HepG2 (cell line): ENCODE measurements around the gene GPR4. TPM values are rescaled to one million over a fixed set of nuclear protein-coding genes. Genes with fewer than 3 reads are reported as not detected.

Experiments used
- HOXD1 ChIP-seq: sonication (generic); formaldehyde crosslinking; IDR thresholded peaks from 2 replicates; pipeline ENCODE4 v1.5.0; 2020; ENCODE audit warnings: missing genetic modification reagents
- KDM1A ChIP-seq: IDR thresholded peaks from 2 replicates; pipeline ENCODE4 v1.6.1; 2016; ENCODE audit warnings: missing compliant biosample characterization
- KDM5A ChIP-seq: fragments of 200-600 bp; sonication (generic); IDR thresholded peaks from 2 replicates; pipeline ENCODE4 v1.7.0; 2018; ENCODE audit warnings: antibody characterized with exemption, mild to moderate bottlenecking, low read length, borderline replicate concordance
- MAX ChIP-seq: IDR thresholded peaks from 2 replicates; pipeline ENCODE4 v1.6.1; 2012; ENCODE audit warnings: inconsistent platforms
- MIER2 ChIP-seq: IDR thresholded peaks from 2 replicates; pipeline ENCODE4 v1.6.1; 2016; ENCODE audit warnings: missing biosample characterization, missing genetic modification reagents
- NFYB ChIP-seq: sonication (generic); formaldehyde crosslinking; IDR thresholded peaks from 2 replicates; pipeline ENCODE4 v1.4.0; 2020; ENCODE audit warnings: missing genetic modification reagents
- NR1H2 ChIP-seq: sonication (generic); formaldehyde crosslinking; IDR thresholded peaks from 2 replicates; pipeline ENCODE4 v1.8.1; 2022; ENCODE audit warnings: low read depth, missing genetic modification reagents, borderline replicate concordance
- PATZ1 ChIP-seq: sonication (generic); formaldehyde crosslinking; IDR thresholded peaks from 2 replicates; pipeline ENCODE4 v1.4.0; 2020; ENCODE audit warnings: missing genetic modification reagents
- RAD21 ChIP-seq: fragments of 450-650 bp; formaldehyde crosslinking; IDR thresholded peaks from 2 replicates; pipeline ENCODE4 v1.5.0; 2020; ENCODE audit warnings: mild to moderate bottlenecking
- SP1 ChIP-seq, 2 experiments: fragments of 450-650 bp in 1 of 2; sonication (generic) in 1 of 2; formaldehyde crosslinking in 1 of 2; IDR thresholded peaks; 2 replicates each; pipeline versions ENCODE4 v1.4.0 to v1.6.1; 2016 to 2020; ENCODE audit warnings: missing genetic modification reagents in 1 of 2
- TFDP1 ChIP-seq: IDR thresholded peaks from 2 replicates; pipeline ENCODE4 v1.6.1; 2016; ENCODE audit warnings: missing compliant biosample characterization, missing genetic modification reagents, borderline replicate concordance
- TFDP2 ChIP-seq: sonication (generic); formaldehyde crosslinking; IDR thresholded peaks from 2 replicates; pipeline ENCODE4 v1.4.0; 2020; ENCODE audit warnings: missing genetic modification reagents
- XBP1 ChIP-seq: sonication (generic); formaldehyde crosslinking; IDR thresholded peaks from 2 replicates; pipeline ENCODE4 v1.5.0; 2020; ENCODE audit warnings: missing genetic modification reagents
- XRCC5 ChIP-seq: fragments of 200-400 bp; formaldehyde crosslinking; optimal IDR thresholded peaks from 2 replicates; pipeline ENCODE3; 2017; ENCODE audit warnings: mild to moderate bottlenecking, low read length
- ZEB1 ChIP-seq: IDR thresholded peaks from 2 replicates; pipeline ENCODE4 v1.6.1; 2012; ENCODE audit warnings: mild to moderate bottlenecking, low read depth, inconsistent platforms; ENCODE audit not compliant: insufficient replicate concordance
- ZGPAT ChIP-seq: IDR thresholded peaks from 2 replicates; pipeline ENCODE4 v1.6.1; 2016; ENCODE audit warnings: mild to moderate bottlenecking
- ZMYM3 ChIP-seq: sonication (generic); formaldehyde crosslinking; IDR thresholded peaks from 2 replicates; pipeline ENCODE4 v1.5.1; 2020; ENCODE audit warnings: mild to moderate bottlenecking, missing genetic modification reagents
- ZNF205 ChIP-seq: IDR thresholded peaks from 2 replicates; pipeline ENCODE4 v1.6.1; 2018; ENCODE audit warnings: missing biosample characterization, missing genetic modification reagents
- ZNF331 ChIP-seq: sonication (generic); formaldehyde crosslinking; IDR thresholded peaks from 2 replicates; pipeline ENCODE4 v1.4.0; 2020; ENCODE audit warnings: missing genetic modification reagents
- ZSCAN20 ChIP-seq: sonication (generic); formaldehyde crosslinking; IDR thresholded peaks from 2 replicates; pipeline ENCODE4 v1.4.0; 2020; ENCODE audit warnings: missing genetic modification reagents, mild to moderate bottlenecking, borderline replicate concordance
- polyA plus RNA-seq, 8 experiments: library from polyadenylated mRNA; depleted of rRNA in 3 of 8; stranded (reverse) in 7 of 8; unstranded in 1 of 8; fragments of >200 nt; fragmentation: Illumina TruSeq in 4 of 8; extraction: Trizol in 4 of 8; gene quantifications; 2 replicates each; pipeline versions ENCODE4 v1.2.1 to v1.2.3, GENCODE V29; 2011 to 2016; ENCODE audit warnings: low read depth in 4 of 8, missing spikeins in 1 of 8, mixed read lengths in 1 of 8; ENCODE audit not compliant: insufficient read depth in 1 of 8
- total RNA-seq, 5 experiments: library from RNA; depleted of rRNA; stranded (reverse); fragments of >200 nt; fragmentation: Illumina TruSeq; extraction: Trizol; gene quantifications; 2 replicates each; pipeline ENCODE4 v1.2.3, GENCODE V29; 2016; ENCODE audit warnings: low read depth in 1 of 5

Gene GPR4
- total and polyA plus RNA-seq, 2 of the 13 experiments (the other 11 are each of a cell fraction or from before 2014, with no cell fraction given): 0.15 TPM; not detected in 1

GRCh38 chr19:45645631-45646344, 43.8 kb upstream of the GPR4 start (continued):
- TF ChIP-seq PATZ1 (CRISPR knock-in tag) (0 out of 2 replicates have a peak, but pooled peaks have one; percentile 43), HOXD1 (no peak), KDM1A (peak; percentile 89), TFDP1 (CRISPR knock-in tag) (peak; percentile 22; the same call in 1 of the 2 replicates), ZEB1 (no peak), ZMYM3 (CRISPR knock-in tag) (peak; percentile 98), KDM5A (no peak), TFDP2 (CRISPR knock-in tag) (0 out of 2 replicates have a peak, but pooled peaks have one; percentile 30), ZGPAT (CRISPR knock-in tag) (0 out of 2 replicates have a peak, but pooled peaks have one; percentile 21), XBP1 (peak; percentile 84; the same call in 1 of the 2 replicates), NR1H2 (CRISPR knock-in tag) (no peak), ZSCAN20 (CRISPR knock-in tag) (no peak), SP1 (IDR thresholded peaks at IDR 0.05) (no peak), SP1 (CRISPR knock-in tag; IDR thresholded peaks at IDR 0.05) (peak; percentile 53; the same call in 1 of the 2 replicates), ZNF331 (0 out of 2 replicates have a peak, but pooled peaks have one; percentile 17), MIER2 (no peak), MAX (peak; percentile 37; the same call in 1 of the 2 replicates), RAD21 (CRISPR knock-in tag) (peak; percentile 10; the same call in 1 of the 2 replicates), ZNF205 (CRISPR knock-in tag) (0 out of 2 replicates have a peak, but pooled peaks have one; percentile 22), XRCC5 (peak; percentile 49), NFYB (CRISPR knock-in tag) (peak; percentile 37; the same call in 1 of the 2 replicates)
